Stimulated activated CD4-positive, alpha-beta T cell treated with anti-CD3 and anti-CD28 coated beads, Interleukin-1b, Interleukin-23, amount 100 ng/mL, for 24 hours (primary cell): ENCODE data around the gene PHYHIPL.

Source experiments
- DNase-seq, 4 experiments: peaks; one replicate each; pipeline ENCODE4 v3.0.0-alpha.2; 2020; ENCODE audit warnings: low read depth in 4 of 4, low spot score in 1 of 4

The PHYHIPL gene

DNA sequence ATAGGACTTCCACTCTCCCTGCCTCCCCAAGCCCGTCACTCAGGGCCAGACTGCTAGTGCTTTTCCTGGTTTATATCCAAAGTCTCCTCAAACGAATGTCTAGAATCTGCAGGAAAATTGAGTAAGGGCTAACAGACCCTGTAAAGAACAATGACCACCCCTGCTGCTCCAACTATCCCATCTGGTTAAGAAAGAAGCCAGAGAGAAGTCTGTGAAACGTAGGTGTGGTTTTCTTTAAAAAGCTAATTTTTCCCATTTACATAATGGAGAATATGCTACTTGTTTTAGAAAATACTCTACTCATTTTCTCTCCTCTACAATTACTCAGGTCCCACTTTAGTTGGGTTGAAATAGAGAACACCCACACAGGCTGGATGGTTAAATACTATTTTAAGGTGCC is 113.4 kb downstream of the PHYHIPL start:
- DNase-seq: no peak

DNA sequence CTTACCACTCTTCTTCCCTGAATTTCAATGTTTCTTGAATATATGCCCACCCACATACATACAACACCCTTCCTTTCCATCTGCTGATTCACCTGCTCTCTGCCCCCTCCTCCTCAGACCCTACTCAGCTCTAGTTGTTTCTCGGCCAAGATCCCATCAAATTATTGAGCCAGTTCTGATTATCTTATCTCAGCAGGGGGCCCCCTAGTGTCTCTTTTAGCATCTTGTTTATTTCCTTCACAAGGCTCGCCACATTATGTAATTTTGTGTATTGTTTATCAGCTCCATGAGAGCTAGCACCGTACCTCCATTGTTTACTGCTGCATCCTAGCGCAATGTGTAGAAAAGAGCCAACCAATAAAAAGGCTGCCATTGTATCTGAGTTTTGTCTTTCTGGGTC is 114.0 kb downstream of the PHYHIPL start:
- no peak for DNase-seq
